GM19351 (cell line): ENCODE results near the gene RAPGEF5.

Experiments used
- ATAC-seq: cut with Tn5 transposase; IDR thresholded peaks from one replicate; pipeline ENCODE4 v1.9.1; 2021; ENCODE audit warnings: mild to moderate bottlenecking, moderate library complexity; ENCODE audit not compliant: unreplicated experiment

RAPGEF5 gene

GRCh38 chr7:22229148-22229547, 127.8 kb downstream of the RAPGEF5 start:
- no peak for ATAC-seq

DNA sequence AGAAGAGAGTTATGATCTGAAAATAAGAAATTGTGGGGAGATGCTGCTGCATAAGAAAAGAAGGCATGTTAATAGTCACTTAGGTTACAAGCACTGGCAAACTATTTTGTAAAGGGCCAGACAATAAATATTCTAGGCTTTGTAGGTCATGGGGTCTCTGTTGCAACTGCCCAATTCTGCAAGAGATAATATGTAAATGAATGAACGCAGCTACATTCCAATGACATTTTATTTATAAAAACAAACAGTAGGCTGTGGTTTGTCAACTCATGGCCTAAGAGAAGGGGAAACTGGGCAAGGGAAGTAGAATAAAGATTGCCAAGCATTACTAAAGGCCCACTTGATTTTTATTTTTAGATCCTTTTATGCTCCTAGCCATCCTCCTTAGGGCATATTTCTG, 133.1 kb downstream of the RAPGEF5 start:
- no peak for ATAC-seq

DNA sequence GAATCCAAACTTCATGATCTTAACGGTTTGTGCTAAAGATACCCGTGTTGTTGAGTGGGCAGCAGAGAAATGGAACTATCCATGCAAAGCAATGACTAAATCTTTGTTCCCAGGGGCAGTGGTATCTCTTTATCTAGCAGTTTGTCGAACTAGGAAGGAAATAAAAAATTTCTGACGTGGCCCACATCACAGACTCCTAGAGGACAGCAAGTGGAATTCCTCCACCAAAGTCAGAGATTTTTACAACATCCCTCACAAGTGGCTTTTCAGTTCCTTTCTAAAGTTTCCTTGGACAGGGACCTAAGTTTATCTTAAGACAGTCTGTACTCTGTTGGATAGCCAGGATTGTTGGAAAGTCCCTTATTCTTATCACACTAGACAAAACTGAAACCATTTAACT, 136.0 kb downstream of the RAPGEF5 start:
- ATAC-seq = no peak

- no peak for ATAC-seq
Observed at GRCh38 chr7:22219739-22220493, 137.0 kb downstream of the RAPGEF5 start.

GRCh38 chr7:22219036-22219435, 137.9 kb downstream of the RAPGEF5 start:
- ATAC-seq = no peak

GRCh38 chr7:22216832-22217475, 140.0 kb downstream of the RAPGEF5 start:
- no peak for ATAC-seq

DNA sequence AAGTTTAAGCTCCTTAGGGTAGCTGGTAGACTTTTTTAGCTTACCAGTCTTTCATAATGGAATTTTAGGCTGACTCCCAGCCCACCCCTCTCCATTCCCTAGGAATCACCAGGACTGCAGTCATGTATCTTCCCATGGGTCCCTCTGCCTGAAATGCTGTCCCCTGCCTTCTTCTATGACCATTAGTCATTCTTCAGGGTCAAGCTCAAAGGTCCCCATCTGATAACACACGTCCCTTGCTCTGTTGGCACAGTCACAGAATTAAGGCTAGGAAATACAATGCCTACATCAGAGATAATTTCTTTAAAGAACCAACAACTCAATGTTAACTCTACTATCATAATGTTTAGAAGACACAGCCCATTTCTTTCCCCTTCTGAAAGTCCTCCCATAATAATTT, 140.6 kb downstream of the RAPGEF5 start:
- no peak for ATAC-seq

DNA sequence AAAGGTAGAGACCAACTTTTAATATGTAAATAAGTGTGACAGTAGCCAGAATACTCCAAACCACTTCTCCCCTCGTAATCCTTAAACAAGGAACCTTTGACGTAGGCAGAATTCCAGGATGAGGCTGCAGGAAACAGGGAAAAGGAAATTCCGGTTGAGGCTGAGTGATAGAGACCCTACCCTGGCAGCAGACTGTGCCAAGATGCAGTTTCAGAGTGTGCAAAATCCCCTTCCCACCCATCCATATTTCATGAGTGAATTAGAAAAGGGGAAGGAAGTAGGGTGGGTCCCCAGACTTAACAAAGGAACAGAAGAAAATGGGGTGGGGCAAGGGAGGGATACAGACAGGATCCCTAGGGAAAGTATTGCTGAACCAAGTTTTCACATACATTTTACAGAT, 143.0 kb downstream of the RAPGEF5 start:
- no peak for ATAC-seq

DNA sequence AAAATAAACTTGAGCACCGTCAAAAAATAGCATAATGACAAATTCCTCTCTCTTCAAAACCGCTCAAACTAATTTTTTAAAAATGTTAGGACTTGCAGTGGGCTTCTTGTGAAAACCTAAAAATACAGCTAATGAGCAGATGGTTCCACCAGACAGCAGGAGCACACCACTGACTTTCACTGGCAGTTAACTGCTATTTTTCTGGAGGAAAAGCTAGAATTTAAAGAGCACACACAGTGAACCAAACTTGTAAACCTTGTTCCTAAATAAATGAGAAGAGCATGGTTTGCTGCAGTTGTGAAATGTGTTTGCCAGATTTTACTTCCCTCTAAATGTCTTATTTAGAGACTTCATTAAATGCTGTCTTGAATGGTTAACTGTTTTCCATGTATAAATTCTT, 143.9 kb downstream of the RAPGEF5 start:
- ATAC-seq = no peak

DNA sequence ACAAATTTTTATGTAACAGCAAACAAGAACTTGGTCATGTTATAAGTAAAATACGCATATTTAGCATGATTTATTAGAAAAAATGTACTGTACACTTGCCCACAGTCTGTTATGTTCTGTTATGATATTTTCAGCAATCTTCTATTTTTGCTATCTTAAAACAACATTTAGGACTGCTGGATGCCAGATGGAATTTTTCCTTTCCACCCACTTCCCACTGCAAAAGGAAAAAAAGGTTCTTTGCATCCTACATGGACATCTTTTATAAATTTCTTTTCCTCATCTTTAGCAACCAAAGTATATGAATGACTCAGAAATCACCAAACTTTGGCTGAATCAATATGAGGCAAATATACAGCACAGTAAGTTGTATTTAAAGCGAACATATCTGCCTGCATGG, 146.0 kb downstream of the RAPGEF5 start:
- no peak for ATAC-seq

GRCh38 chr7:22210355-22210754, 146.6 kb downstream of the RAPGEF5 start:
- no peak for ATAC-seq

DNA sequence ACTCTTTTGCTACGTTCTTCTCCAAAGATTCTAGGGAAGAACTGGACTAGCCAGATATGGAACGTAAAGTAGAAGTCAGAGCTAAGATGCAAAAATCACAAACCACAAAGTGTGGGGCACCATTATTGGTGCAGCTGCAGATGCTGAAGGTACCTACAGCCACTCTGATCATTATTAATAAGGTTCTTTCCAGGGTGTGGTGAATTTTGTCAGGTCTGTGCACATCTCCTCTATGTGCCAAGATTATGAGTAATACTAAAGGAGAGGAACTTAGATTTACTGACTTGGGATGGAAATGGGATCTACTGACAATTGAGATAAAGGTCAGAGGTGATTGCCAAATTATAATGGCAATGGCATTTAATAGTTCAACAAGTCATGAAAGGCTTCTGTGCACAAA, 148.2 kb downstream of the RAPGEF5 start:
- ATAC-seq = no peak

GRCh38 chr7:22207724-22208225, 149.2 kb downstream of the RAPGEF5 start:
- ATAC-seq = no peak

GRCh38 chr7:22205631-22206030, 151.3 kb downstream of the RAPGEF5 start:
- ATAC-seq = no peak

DNA sequence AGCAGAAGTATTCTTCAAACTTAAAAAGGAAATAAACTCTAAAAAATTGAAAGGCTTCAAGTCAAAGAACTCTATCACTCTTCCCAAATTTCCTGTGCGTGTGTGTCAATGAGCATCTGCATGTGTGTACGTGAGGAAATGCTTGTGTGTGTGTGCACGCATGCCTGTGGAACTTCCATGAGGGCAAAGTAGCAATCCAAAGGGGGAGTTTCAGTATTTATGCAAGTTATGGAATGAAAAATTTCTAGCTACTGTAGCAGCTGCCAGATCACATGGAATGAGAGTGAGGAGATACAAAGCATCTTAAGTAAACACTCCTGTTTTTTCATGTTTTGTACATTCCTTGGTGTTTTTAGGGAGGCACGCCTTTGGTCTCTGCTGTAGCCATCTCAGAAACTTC, 152.6 kb downstream of the RAPGEF5 start:
- no peak for ATAC-seq

DNA sequence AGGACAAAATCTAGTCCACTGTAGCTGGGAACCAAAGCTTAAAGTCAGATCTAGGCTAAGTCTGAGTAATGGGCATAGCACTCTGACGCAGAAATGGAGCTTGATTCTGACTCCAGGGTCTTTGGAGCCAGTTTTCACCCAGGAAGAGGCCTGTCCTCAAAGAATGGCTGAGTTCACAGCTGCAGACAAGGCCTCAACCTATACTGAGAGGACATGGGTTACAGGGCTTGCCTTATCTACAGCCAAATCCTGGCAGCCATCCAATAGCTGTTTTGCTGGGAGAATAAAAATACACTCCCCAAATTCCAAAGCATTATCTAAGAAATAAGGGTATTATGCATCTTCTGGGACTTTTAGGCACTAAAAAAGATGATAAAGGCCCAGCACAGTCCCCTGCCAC, 154.8 kb downstream of the RAPGEF5 start:
- ATAC-seq = no peak

DNA sequence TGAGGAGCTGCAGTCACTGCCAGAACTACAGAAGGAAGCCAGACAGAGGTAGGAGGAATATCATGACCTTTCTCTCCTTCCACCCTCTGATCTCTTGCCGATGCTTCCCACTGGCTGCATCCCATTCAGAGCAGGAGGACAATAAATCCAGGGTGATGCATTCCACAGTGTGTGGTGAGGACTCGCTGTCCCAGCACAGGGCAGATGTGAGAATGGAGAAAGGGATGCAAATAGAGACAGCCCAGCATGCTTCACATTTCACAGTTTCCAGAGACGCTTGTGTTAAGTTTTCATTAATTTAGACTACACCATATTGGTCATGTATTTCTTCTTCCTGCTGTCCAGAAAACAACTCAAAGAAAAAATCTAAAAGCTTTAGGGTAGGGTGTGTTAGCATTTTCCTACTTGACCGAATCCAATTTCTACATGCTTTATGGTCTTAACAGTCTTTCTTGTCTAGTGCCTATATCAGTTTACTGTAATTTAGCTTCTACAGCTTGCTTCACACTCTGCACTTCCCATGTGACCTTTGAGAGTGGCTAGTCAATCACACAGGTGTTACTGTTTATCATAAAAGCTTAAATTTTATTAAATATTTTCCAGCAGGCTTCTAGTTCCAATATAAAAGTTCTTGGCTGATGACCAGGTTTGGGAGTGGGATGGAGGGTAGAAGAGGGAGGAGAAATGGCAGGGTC, 155.6 kb downstream of the RAPGEF5 start:
- ATAC-seq = no peak

DNA sequence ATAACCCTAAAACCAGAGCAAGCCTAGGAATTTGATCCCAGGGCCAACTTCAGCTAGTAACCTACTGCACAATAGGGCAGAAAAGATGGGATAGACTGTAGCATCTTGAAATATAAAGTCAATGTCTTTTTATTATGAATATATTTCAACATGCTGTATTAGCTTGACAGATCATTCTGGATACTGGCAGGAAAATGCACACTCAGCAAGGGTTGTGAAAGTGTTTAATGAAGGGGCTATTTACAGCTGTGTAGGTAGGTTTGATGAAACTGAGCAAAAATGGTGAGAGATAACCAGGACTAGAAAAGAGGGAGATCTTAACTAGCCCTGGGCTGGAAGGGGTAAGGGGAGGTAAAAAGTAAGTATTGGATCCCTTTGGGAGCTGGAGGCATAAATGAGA, 156.2 kb downstream of the RAPGEF5 start:
- no peak for ATAC-seq

DNA sequence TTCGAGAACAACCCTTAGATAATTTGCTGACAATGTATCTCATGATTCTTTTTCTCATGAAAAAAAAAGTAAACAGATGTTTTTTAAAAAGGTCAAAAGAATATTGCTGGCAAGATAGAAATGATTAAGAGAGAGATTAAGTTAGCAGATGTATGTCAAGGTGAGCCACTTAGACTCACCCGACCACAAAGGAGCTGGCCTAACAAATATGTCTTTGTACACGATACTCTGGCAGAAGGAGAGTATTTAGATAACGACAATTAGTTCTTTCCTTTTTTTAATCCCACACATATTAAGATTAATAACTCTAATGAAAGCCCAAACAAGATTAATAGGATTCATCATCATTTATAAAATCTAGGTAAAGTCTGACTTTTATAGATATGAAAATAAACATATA, 156.7 kb downstream of the RAPGEF5 start:
- ATAC-seq = no peak

- no peak for ATAC-seq
Observed at GRCh38 chr7:22197376-22197775, 159.6 kb downstream of the RAPGEF5 start.

- no peak for ATAC-seq
Observed at GRCh38 chr7:22196429-22196828, 160.5 kb downstream of the RAPGEF5 start.
